NCI-H345 treated with DMSO at 0.1 percent for 48 hours (cell line): Measurements from ENCODE around the gene CDH10.

Experiments
- DNase-seq: peaks from one replicate; lab custom pipeline; 2025; ENCODE audit not compliant: unreplicated experiment; lab: John Stamatoyannopoulos, UW

CDH10 gene

DNA sequence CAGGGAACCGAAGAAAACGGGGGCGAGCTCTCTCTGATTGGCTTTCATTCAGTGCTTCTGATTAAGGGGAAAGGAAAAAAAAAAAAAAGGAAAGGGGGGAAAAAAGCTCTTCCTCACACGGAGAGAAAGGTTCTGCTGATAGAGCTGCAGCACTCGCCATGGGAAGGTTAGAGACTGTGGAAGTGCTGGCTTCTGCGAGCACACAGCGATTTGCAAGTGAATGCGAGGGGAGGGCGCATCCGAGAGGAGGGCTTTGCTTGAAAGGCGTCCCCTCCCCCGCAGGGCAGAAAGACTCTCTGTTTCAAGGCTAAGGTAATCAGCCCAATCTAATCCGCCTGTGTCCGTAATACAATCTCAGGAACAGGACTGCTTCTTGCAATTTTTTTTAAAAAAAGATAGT lies at the start of gene CDH10:
CDH10 (minus strand) TSS at position 218 of the 400 bp plus-strand sequence. CDS start 51,488 bp downstream, outside the sequence.
- no peak for DNase-seq

GRCh38 chr5:24693609-24694008 lies 48.8 kb upstream of the CDH10 start:
- no peak for DNase-seq

GRCh38 chr5:24691074-24691473 lies 46.3 kb upstream of the CDH10 start:
- no peak for DNase-seq

- no peak for DNase-seq
Observed at GRCh38 chr5:24681106-24681505, 36.3 kb upstream of the CDH10 start.

DNA sequence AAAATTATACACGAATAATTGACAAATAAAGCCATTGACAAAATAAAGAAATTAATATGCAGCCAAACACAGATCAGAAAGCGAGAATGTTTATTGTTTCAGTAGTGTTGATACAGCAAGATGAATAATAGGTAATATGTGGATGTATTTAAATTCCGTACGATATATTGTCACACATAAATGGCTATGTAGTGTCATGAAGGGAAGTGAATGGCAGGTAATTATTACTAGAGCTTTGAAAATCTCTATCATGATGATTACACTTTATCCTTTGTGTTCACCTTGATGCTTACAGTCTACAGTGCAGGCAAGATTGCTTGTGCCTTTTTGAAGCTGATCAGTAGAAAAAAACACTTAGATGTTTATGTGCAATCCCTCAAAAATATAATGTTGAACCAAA lies 23.3 kb upstream of the CDH10 start:
- no peak for DNase-seq

DNA sequence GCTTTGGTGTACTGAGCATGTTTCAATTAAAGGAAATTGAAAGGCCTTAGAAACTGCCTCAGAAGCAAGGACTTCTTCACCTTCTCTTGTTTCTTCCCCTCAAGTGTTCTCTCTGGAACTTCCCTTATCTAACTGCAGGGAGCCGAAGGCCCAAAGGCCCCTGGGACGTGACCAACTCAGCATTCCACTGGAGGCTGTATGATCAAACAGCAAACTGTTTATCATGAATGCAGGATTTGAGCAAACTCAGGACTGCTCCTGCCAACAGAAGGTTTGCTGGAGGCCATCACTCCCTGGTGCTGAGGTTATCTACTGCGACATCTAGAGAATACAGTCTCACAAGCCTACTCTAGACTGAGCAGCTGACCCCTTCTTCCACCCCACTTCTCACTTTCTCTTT lies 4.8 kb upstream of the CDH10 start:
- no peak for DNase-seq

DNA sequence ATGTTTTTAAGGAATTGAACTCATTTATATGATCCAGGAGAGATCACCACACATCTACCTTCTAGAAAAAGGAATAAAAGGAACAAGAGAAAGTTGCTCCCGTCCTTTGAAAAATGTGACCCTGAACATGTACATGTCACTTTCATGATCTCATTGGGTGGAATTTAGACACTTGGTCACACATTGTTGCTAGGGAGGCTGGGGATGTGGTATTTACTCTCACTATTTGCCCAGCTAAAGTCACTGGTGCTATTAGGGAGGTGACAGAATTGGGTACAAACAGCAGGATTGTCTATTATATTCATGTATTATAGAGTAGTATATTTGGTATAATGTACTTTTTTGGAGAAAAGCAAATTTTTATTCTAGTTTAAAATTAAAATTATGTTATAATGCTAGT lies 2.1 kb upstream of the CDH10 start:
- no peak for DNase-seq

DNA sequence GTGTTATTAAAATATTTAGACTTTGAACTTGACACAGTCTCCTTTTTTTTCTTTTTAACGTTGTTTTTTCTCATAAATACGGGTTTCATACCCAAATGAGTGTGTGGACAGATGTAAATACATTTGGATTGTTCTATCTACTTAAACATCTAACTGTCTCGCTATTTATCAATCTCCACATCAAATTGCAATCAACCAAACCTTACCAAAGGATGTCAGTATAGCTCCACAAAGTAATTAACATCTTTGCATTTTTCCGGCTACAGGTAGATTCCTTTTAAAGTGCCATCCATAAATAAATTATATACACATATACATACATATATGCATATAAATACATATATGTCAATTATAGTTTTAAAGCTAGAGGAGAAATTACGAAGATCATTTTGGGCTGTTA lies 705 bp upstream of the CDH10 start:
- DNase-seq: no peak

DNA sequence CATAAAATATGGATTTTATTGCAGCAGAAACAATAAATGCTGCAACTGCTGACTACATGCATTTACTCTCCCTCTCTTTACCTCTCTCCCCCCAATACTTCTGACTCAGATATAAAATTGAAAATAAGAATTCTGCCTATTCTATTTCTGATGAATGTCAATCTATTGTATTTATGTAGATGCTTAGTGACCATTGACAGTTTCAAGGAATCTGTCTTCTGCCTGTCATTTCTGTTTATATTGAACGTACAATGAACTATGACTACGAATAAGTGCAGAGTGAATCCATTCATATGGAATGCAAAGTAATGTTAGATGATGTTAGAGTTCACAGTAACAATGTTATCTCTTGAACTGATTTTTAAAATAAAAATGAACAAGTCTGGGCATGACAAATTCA lies 898 bp downstream of the CDH10 start:
- DNase-seq: no peak

DNA sequence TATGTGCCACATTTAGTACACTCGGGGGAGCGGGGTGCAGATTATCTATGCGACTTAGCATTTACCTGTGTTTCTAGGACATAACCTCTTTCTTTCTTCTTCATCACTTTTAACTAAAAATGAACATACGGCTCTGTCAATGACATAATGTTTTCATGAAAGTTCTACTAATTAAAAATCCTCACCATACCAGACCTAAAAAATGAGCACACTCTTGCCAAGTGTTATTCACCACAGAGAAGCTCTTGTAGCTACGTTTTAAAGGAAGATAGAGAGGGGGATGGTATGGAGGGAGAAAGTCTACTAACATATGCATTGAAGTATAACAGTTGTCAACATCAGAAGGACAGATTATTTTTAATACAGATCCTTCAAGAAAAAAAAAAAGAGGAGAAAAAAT lies 1.6 kb downstream of the CDH10 start:
- no peak for DNase-seq

GRCh38 chr5:24642022-24642421 lies 2.8 kb downstream of the CDH10 start:
- DNase-seq: no peak

- no peak for DNase-seq
Observed at GRCh38 chr5:24635209-24635608, 9.6 kb downstream of the CDH10 start.

GRCh38 chr5:24633715-24634325 lies 11.0 kb downstream of the CDH10 start:
- DNase-seq: peak; percentile 31

DNA sequence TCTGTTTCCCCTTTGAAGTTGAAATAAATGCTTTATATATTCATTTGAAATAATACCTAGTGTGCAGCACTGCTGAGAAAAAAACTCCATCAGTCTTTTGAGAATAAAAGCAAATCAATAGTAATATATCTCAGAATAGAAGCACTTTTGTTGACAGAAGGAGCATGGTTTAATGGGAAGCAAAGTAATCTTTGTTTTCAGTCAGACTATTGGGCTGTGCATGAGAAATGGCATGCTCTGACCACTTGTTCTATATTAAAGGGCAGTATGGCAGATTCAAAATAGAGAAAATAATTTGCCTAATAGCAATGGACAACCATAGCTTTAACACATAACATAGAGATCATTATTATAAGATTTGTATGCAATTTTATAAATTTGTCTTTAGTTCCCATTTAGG lies 12.4 kb downstream of the CDH10 start:
- no peak for DNase-seq

DNA sequence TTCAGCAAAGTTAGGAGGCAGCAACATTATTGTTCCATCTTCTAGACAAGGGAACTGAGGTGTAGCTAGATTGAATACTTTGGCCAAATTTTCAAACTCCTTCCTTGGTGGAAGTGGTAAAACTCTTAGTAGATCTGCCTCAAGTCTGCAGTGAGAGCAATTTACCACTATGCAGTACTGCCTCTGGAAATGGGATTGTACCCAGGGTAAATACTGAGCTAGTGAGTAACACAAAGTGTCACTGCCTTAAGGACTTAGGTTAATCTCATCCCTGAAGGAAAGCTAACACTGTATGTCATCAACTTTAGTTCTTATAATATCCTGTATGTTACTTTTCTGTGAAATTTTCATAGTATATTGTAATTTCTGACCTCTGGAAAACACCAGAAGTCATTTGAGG lies 13.9 kb downstream of the CDH10 start:
- DNase-seq: no peak

DNA sequence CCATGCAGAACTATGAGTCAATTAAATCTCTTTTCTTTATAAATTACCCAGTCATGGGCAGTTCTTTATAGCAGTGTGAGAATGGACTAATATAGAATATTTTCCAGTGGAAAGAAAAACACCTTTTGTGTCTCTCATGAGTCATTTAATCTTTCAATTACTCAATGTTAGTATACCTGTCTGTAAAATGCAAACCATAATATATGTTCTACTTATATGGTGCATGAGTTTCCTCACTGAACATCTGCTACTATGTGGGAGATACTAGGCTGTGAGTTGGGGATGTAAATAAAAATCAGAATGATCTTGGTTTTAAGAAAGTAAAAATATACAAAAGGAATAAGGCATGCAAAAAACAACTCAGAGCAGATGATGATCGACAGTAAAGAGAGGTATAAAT lies 15.0 kb downstream of the CDH10 start:
- DNase-seq: no peak

DNA sequence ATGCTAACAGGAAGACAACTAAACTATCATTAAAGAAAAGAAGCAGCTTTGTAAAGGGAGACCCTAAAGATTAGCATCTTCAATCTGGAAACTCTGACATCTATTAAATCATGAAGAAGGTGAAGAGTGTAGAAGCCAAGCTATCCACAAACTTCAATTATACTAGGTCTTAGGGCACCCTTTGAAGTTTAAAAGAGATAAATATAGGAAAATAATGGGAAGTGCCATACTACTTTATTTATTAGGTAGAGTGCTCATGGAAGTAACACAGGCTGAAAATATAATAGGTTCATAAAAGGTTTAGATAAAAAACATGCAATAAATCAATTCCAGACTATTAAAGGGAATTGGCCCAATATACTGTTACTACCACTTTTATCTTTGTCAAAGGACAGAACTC lies 19.9 kb downstream of the CDH10 start:
- DNase-seq: no peak

DNA sequence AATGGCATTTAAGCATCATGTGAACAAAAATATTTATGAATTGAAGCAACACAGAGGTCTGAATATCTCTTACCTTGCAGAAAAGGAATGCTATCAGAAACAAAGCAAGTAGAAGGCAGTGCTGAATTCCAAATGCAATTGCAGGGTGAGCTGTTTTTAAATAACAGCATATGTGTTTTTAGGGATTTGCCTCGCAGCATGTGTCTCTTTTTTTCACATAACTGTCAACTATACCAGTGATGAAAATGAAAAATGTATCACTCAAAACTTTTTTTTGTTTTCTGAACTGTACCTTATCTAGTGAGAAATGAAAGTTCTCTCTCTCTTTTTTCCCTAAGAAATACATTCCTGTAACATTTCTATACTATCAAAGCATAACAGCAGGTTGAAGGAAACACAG lies 21.2 kb downstream of the CDH10 start:
- DNase-seq: no peak

DNA sequence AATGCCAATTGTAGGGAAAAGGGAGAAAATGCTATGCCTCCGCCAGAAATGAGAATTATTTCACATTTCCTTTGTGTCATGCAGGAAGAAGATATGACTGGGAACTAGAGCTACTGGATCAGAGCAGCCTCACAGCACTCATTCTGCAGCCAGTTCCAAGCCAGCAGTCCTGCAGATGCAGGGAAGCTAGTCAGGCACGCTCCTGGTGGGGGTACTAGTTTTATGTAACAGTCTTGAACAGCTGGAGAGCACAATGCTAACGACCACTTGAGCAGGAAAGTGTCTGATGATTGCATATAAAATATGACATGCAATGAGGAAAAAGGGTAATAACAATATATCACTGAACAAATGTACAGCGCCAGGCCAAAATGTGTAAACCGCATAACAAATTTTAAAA lies 21.7 kb downstream of the CDH10 start:
- no peak for DNase-seq

DNA sequence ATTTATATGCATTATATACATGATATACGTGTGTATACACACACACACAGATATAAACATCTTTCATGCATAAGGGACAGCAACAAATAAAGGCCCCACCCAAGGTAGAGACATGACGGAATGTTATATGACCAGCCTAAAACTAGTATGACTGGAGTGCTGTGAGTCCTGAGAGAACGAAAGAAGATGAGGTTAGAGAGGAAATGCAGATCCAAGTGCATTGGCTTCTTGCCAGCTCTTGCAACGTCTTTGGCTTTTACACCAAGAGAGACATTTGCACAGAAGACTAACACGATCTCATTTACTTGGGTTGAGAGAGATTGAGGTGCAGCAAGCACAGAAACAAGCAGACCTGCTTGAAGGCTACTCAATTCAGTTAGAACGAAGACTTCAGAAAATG lies 23.0 kb downstream of the CDH10 start:
- no peak for DNase-seq

GRCh38 chr5:24616566-24616965 lies 28.2 kb downstream of the CDH10 start:
- no peak for DNase-seq

DNA sequence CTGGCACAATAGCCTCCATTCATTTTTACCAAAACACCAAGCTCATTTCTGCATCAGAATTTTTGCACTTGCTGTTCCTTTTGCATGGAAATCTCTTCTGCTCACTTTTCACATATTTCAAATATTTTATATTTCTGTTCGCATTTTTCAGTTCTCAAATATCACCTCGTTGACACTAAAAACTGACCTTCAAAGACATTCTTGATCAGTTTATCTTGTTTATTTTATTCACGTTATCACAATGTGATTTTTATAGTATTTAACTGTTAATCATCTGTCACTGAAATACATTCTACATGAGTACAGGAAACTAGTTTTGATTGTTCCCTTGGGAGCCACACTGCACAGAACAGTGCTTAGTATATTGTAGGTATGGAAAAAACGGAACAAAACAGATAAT lies 29.6 kb downstream of the CDH10 start:
- no peak for DNase-seq

DNA sequence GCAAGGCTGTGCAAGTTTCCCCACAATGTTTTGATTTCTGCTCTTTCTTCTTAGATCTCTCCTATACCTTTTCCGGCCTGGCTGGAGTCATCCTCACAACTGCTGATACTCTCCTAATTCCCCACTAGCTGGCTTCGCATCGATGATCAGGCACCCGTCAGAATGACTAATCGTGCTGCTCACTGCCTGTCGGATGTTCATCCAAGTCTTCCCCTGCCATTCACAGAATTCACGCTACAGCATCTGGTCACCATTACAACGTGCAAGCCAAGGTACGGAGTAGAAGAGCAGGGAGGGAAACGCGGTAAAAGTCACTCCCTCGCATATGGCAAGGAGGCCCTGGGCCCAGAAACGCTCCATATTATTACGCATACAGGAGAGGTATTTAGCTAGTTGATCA lies 35.1 kb downstream of the CDH10 start:
- DNase-seq: no peak

DNA sequence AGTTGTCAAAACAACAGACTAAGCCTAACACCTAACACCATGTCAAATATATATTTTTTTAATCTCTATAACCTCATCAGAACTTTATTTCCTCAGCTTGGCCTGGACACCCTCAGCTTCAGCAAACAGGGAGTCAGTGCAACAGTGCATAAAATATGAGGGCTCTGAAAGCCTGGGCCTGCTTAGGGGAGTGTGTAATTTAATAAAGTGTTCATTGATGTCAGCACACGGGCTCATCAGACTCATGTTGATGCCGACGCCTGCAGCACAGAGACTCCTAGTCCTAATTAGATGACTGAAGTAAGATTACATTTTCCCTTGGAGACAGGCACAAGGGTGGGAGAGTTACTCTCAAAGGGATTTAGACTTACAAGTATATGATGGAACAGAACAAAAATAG lies 37.8 kb downstream of the CDH10 start:
- no peak for DNase-seq
